CD4-positive, alpha-beta T cell treated with Interleukin-1 beta for 1 hour (primary cell): ENCODE results near the gene PLD1.
"Not testable (repeated sequence)": the region's sequence is repeated elsewhere in the genome, so short reads cannot be mapped to it uniquely, and the experiment has no call there.

Experiments used
- DNase-seq, 2 donors: peaks; one replicate each; pipeline ENCODE4 v3.0.0-alpha.2; 2020 to 2022

The PLD1 gene

GRCh38 chr3:171770689-171771620 is 39.3 kb downstream of the PLD1 start:
- DNase-seq: no peak

DNA sequence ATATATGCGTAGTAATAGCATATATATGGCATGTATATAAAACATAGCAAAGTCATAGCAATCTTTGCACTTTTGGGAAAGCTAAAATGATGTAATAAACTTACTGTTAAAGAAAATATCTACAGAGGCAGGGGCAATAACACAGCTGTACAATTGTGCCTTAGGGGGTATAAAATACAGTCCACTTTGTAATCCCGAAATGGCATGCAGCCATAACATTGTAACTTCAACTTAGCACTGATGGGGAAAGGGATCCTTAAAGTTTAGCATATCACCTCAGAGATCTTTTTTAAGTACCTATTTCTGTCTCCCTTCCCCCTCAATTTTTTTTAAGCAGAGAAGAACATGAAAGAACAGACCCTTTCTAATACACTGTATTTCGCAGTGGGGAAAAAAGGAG is 40.8 kb downstream of the PLD1 start:
- no peak for DNase-seq

DNA sequence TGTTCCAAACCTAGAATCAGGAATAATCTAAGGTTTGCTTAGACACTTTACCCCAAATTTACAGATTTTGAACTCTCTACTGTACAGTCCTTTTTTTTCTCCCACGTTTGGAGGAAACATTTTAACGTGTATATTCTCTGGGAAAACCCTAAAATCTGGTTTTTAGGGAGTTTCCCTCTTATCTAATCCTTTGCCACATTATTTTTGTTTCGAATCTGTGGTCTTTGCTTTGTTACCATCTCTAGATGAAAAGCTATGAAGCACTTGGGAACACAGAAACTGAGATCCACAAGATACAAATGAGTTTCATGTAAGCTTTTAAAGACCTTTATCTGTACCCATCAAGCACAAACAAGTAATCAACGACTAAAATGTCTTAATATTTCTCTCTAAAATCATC is 41.3 kb downstream of the PLD1 start:
- DNase-seq: no peak

DNA sequence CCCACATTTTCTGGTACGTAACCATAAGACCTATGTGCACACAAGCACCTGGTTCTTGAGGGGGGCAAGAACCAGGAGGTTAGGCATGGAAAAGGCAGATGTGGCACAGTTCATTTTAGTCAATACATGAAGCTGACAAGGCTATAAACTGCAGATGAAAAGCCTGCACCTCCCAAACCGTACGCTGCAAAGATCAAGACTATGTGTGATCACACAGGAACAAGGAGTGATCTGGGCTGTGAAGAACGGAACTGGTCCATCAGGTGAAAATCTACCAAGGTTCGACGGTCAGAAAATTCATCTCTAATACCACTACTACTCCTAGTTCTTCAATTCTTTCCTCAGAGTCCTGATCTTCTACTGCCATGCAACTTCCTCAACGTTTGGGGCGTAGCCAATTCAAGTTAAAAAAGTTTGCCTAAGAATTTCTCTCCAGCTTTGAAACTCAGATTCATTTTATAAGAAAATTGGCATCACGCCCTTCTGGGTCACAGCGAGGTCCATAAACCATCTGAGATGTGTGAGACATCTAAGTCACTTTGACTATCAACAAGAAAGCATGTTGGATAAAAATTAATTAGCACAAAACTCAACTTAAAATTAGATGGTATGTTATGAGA is 41.9 kb downstream of the PLD1 start:
- DNase-seq: no peak

DNA sequence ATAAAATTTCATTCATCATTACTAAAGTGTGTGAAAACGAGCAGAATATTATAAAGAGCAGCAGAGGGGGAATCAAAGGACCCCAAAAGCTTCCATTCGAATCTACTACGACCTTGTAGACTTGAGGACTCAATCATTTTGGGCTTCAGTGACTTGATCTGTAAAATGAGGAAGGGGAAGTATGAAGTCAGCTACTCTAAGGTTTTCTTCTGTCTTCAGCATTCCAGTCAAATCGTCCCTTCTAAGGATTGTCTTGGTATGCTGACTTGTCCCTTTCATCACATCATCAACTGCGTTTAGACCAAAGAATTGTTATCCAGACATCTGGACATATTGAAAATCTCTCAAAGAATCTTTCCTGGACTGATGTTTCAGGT is 44.8 kb downstream of the PLD1 start:
- DNase-seq: no peak

GRCh38 chr3:171763392-171763791 is 46.9 kb downstream of the PLD1 start:
- DNase-seq: no peak

GRCh38 chr3:171760477-171760876 is 49.8 kb downstream of the PLD1 start:
- no peak for DNase-seq

DNA sequence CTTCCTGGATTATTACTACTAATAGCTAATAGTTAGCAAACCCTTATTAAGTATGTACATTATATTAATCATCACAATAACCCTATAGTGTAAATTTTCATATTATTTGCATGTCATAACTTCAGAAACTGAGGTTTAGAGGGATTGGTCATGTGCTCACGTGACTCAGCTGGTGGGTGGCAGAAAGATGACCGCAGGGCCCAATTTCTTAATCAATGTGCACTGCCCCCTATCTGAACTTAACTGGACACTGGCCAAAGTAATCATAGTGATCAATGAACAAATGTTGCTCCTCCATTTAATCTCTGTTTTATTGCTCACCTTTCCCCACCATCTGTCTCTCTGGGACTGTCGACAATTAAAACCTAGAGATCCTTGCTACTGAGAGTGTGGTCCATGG is 52.2 kb downstream of the PLD1 start:
- no peak for DNase-seq

DNA sequence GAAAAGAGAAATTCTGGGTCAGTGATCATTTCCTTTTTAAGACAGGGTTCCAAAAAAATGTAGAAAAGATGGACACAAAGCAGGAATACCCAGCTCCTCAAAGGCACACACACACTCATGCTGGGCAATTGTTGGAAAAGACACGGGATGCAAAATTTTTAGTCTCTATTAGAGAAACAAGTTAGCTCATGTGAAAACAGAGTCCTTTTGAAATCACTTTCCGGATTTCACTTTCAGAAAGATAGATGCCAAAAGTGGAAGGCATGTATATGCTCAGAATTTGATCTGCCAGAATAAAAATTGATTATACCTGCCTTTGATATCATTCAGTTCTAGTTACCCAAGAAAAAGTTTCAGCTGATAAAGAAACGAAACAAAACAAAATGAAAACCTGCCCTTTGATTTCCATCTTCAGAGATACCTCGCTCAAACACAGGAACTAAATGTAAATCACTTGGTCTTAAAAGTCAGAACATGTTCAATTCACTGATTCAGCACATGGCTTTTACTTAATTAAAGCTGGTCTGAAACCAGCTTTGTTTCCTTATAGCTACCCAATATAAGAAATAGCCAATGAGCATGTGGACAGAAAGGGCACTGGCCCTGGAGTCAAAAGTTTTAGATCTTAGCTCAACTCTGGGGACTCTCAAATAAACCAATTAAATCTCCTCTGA is 52.8 kb downstream of the PLD1 start:
- DNase-seq: no peak

- no peak for DNase-seq
Measured at GRCh38 chr3:171755656-171756055, 54.6 kb downstream of the PLD1 start.

GRCh38 chr3:171755015-171755589 is 55.2 kb downstream of the PLD1 start:
- DNase-seq: no peak

DNA sequence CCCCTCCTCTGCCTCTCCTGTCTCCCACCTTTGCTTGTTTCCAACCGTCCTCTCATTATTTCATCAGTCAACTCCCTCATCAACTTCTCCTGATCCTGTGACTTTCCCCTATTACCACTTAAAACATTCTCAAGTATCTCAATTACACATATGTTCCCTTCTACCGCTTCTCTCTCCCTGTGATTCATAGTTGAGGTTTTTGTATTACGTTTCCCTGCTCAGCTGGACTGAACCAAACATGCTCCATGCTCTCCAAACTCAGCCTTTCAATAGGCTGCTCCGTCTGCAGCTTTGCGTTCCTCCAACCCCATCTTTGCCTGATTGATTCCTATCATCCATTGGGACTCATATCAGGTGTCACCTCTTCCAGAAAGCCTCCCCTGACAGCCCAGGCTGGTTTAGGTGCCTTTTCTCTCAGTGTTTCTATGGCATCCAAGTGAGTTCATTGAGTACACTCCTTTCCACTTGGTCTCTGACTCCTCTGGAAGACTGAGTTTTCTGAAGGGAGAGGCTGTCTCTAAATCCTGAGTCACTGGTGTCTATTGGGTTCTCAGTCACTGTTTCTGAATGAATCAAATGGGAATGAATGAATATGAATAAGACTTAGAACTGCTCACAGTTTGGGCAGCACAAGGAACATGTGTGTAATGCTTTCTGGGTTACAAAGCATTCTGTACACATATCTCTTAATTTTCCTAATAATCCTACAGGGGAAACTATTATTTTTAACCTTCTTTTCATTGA is 56.4 kb downstream of the PLD1 start:
- no peak for DNase-seq

DNA sequence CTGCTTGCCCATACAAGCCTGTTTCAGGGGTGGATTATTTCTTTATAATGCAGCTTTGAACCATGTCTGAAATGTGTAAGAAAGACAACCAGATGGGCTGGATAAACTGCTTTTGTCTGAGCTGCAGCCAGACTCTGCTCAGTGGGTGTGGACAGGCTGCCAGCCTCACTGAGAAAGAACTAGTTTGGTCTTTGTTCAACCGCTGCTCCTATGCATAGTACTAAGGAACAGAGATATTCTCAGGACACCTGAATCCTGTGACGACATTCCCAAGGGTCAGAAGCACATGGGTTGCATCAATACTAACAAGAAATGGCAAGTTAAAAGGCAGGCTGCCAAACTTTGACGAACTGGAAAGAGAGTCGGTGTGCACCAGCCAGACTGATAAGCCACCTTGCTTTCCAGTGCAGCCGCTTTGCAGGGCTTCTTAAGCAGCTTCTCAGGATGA is 57.2 kb downstream of the PLD1 start:
- DNase-seq: no peak

DNA sequence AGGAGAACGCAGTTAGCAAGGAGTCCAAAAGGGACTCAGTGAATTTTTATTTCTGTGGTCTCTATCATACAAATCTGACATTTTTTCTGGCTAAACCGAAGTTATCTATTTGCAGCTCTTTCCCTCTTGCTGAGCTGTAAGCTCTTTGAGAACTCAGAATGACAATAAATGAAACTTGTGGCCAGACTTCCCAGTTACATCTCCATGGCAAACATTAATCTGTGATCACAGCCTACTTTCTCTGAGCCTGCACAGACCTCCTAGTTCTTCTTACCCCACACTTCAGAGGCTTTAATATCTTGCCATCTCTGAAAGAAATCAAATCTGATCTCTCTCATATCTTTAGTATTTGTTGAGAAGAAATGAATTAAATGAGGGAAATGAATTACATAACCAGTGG is 58.0 kb downstream of the PLD1 start:
- no peak for DNase-seq

GRCh38 chr3:171749124-171749523 is 61.2 kb downstream of the PLD1 start:
- DNase-seq: no peak

DNA sequence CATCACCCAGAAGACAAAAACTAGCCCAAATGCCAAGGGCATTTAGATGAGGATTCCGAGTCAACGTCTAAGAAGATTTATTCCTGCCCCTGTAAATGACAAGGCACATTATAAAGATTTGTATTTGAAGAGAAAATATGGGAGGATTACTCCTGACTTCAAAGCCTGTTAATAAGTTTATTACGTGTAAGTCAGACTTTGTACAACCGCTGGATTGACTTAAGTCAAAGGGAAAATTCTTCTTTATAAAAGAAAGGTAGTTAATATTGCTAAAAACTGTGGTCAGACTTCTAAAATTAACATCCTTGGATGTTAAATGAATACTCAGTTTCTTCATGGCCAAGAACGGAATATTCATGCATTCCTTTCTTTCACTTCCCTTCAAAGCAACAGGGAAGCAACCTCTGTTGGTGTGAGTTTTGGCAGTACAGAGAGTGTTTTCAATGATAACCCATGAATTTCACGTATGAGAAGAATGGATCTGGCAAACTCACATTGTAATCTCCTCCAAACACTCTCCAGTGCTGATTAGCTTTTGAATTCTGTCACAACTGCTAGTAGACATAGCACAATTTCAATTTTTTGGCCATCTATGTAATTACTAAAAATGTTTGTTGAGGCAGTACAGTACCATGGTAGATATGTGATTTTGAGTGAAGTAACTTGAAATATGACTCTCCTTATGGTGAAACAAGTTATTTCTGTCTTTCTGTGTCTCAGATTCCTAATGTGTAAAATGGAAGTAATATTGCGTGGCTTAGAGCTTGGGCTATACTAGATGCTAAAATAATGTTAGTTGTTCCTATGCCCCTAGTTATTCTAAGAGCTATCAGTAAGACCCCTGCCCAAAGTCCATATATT is 62.0 kb downstream of the PLD1 start:
- DNase-seq: no peak

DNA sequence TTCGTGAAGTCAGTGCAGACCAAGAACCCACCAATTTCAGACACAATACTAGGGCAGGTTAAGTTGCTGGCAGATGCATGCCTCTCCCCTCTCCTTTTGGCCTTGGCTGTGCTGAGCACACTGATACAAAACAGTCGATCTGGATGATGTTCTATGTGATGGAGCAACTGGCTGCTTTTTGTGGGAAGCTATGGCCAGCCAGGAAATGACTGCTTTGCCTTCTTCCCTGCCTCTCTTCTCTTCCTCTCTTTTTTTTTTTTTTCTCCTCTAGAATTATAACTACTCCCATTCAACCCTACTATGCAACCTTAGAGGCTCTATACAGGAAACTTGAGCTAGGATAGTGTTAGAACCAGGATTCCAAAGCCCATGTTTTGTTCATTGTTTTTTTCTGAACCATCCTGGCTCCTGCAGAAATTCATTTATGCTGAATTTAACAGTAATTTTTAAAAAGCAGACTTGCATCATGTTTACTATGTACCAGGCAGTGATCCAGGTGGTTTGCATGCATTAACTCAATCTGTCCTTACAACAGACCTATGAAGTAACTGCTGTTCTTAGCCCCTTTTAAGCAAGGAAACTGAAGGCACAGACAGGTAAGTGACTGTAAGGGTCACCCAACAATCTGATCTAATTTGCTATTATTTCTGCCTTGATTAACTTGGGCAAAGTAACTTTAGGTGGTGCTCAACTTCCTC is 62.9 kb downstream of the PLD1 start:
- no peak for DNase-seq

GRCh38 chr3:171746320-171747222 is 63.7 kb downstream of the PLD1 start:
- DNase-seq: not testable (repeated sequence)

- no peak for DNase-seq
Measured at GRCh38 chr3:171745577-171746319, 64.5 kb downstream of the PLD1 start.
